NCI-H774 (cell line): ENCODE data around the gene GLIS1.

Experiments
- DNase-seq: peaks from one replicate; lab custom pipeline; 2025; lab: John Stamatoyannopoulos, UW

GLIS1 gene

DNA sequence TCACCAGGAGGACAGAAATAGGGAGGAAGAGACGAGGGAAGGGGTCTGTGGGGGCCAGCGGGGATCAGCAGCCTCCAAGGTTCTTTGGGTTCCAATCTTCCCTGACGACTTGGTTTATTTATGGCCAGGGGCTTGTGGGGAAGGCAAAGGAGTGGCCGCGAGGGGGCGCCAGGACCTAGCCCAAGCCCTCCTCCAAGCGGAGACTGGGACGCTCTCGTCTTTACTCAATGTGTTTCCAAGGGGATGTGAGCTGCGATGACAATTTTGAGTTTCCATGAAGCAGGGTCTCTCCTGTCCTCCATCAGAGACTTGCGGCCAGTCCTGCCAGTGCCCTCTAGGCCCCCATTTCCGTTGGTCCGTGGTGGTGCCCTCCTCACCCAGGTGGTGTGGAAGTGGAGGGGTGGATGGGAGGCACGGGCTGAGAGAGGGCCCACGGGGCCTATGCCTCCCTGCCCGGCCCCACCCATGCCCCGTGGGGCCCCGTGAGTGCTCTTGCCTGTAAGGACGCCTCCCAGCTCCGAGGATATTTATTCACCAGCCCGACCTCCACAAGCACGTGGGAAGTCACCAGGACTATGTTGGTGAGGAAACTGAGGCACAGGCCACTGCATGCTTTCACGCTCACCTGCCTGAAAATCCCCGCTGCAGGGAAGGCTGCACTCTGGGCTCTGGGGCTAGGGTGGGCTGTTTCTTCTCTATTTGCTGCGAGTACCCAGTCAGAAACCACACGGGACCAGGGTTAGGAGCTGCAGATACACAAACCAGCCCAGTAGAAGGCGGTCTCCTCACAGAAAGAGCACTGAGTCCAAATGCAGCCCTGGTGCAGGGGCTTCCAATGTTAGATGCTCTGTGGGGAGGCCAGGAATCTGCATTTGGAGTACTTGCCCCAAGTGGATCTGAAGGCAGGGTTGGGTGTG is 253.2 kb downstream of the GLIS1 start:
- peak; percentile 73 for DNase-seq

- DNase-seq: no peak
Observed at GRCh38 chr1:53484705-53485477, 254.1 kb downstream of the GLIS1 start.

- DNase-seq: no peak
Observed at GRCh38 chr1:53483656-53484055, 255.3 kb downstream of the GLIS1 start.

GRCh38 chr1:53483170-53483569 is 255.8 kb downstream of the GLIS1 start:
- DNase-seq: no peak

DNA sequence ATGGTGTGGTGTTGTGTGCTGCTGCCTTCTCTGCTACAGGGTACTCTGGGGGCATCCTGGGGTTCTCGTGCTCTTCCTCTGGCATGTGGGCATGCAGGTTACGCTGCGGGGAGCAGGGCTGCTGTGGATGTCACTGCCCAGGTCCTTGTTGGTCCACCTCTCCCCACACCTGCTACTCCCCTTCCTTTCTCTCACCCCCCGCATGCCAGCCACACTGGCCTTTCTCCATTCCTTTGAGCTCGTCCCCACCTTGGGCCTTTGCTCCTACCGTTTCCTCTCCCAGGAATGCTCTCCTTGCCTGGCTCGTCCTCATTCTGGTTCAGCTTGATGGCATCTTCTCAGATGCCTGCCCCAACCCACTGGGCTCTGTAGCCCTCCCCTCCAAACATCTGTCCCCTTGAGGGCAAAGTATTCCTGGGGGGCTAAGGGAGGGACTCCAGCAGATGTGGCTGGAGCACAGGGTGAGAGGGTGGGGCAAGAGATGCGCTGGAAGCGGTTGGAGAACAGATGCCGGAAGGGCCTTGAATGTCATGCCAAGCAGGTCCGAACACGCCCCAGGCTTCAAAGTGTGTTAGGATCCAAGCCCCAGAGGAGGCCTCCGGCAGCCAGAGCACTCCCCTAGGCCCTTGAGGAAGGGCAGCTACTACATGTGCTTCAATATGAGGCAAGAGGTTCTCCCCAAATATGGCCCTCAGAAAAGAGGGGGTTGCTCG is 256.4 kb downstream of the GLIS1 start:
- no peak for DNase-seq

DNA sequence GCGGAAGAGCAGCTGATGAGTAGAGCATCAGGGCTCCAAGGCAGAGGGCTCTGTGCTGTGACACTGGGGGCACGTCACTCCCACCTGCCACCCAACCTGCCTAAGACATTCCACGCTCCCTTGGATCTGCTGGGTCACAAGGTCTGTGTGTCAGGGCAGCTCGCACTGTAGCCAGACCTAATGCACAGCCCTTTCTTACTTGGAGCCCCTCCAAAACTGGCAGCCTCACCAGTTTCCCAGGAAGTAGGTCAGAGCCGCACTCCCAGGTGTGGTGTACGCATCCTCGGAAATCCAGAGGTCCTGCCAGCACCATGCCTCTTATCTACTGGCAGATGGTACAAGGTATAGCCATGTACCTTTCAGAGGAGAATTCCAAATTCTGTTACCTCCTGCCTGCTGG is 257.5 kb downstream of the GLIS1 start:
- no peak for DNase-seq

DNA sequence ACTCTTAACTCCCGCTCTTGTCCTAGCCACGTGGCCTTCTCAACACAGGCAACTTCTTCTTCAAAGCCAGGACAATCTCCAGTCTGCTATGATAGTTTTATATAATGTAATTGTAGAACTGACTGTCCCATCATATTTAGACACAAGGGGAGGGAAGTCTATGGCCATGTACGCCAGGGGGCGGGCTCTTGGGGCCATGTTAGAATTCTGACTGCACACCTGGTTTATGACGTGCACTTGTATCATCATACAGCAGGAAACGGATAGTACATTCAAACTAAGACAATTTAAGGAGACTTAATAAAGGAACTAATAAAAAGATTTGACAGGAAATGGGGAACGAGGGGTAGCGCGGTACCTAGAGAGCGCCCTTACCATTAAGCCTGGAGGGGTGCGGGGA is 258.3 kb downstream of the GLIS1 start:
- DNase-seq: no peak

DNA sequence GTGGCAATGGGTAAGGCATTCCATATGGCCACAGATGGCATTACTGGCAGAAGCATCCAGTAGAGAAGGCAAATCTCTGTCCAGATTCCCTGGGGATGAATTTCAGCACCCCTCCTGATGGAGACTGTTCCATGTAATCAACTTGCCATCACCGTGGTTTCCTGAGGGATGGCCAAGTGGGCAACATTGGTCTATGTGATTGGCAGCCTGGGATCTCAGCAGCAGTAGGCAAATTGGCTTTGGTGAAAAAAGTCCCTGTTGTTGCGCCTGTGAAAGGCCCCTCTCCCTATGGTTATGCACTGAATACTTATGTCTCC is 260.5 kb downstream of the GLIS1 start:
- no peak for DNase-seq

DNA sequence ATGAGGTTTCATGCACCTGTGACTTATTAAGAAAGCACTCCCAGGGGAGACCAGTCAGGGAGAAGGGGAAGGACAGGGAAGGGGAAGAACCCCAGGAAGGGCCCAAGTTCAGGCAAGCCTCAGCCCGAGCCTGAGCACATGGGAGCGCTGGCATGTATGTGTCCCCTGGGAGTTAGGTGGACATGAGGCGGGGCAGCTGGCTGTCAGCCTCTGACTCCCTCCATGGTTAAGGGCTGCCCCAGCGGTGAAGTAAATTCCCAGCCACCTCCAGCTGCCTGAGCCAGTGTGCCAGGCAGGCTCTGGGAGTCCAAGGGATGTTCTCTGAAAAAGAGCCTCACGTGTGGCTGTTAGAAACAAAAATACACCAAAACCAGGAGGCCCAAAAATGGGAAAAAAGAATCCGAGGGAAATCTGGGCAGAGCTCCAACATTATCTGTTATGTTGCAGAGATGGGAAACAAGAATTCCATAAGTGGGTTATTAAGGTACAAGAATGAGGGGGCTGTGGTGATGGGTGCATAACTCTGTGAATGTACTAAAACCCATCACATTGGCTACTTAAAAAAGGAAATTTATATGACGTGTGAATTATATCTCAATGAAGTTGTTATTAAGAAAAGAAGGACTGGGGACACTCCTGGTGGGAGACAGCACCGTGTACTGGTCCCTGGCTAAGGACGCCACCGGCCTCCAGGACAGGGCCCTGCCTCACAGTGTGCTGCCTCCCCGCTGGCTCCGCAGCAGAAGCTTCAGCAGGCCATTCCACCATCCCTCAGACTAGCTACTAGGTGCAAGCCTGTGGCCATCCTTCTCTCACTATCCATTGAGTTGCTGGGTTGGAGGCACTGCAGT is 261.1 kb downstream of the GLIS1 start:
- no peak for DNase-seq

GRCh38 chr1:53476579-53476978 is 262.4 kb downstream of the GLIS1 start:
- DNase-seq: no peak

DNA sequence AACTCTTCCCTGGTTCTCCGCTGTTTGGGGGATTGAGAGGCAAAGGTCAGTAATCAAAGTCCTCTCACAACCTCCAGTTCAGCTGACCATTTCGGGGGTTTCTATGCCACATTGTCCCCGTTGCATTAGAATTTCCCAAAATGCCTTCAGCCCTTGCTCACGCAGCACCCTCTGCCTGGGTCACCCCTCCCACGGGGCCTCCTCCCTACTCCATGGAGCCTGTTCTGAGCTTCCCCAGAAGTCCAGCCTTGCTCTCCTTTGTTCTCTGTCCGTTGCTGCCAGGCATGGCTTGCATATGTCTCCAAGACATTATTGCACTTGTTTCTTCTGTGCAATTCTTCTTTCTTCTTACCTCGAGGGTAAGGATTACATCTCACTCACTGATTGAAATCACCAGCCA is 263.3 kb downstream of the GLIS1 start:
- no peak for DNase-seq

DNA sequence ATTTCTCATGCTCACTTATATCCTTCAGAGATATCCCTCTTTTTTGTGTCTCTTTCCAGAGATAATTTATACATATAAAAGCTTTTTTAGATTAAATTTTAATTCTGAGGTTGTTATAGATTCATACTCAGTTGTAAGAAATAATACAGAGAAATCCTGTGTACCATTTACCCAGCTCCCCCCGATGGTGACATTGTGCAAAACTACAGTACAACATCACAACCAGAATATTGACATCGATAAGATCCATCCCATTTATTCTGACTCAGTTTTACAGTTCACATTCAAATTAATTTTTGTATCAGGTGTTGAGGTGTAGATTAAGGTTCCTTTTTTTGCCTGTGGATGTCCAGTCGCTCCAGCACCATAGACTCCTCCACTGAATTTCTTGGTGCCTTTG is 265.5 kb downstream of the GLIS1 start:
- no peak for DNase-seq

DNA sequence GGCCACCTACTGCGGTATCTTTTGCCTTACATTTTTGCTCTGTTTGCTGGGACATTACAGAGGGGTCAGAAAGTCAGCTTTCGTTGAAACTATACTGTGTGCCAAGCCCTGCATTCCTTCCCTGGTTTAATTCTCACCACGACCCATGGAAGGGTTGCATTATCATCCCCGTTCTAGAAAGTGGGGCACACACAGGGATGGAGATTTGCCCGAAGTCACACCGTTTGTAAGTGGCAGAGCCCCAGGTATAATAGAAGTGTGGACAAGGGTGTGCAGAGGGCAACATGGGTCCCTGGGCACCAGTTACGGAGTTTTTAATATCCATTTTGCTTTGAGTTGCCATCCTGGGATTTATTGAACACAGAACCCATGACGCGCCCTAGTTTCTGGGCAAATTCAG is 268.0 kb downstream of the GLIS1 start:
- DNase-seq: no peak

DNA sequence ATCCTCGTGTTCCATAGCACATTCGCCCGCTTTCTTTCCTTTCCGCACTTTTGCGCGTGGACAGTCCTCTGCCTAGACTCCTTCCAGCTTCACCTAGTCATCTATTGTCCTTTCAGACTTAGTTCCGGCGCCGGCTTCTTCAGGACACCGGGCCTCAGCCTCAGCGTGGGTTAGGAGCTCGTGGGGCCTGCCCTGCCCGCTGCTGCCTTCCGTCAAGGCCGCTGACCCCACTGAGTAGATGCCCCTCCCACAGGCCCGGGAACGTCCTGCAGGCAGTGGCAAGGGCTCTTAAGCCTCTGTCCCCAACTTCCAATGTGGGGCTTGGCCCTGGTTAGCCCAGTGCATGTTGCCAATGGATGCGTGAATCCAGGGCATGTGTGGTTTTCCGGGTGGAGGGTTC is 268.4 kb downstream of the GLIS1 start:
- DNase-seq: no peak

DNA sequence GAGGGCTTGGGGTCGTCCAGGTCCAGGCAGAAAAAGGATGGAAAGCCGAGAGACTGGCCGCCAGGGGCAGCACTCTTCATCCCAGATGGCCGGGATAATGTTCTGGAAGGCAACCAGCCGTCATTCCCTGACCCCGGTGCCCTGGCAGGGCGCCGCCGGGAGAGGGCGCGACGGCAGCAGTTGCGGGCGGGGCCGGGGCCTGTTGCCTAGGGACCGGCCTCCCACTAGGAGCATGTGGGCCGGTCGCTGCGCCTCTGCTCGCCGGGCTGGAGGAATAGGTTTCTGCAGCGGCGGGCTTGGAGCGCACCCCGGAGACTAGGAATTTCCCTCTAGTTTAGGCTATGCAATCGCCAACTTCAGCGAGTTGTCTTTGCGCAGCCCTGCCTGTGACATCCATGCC is 268.8 kb downstream of the GLIS1 start:
- DNase-seq: peak; percentile 51

DNA sequence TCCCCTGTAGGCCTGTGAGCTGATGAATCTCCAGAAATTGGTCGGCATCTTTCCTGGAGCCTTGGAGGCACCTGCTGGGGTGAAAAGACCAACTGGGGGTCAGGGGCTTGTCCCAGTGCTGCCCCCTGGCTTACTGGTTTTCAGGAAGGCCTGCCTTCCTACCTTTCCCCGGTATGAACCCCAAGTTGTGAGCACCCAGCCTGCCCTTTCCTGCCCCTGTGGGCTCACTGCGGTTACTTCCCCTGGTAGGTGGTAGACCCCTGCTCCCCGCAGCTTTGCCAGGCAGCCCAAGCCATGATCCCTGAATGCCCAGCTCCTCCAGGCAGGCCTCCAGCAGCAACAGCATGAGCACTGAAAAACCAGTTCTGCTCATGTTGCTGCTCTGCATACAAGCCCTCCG is 269.6 kb downstream of the GLIS1 start:
- DNase-seq: no peak

DNA sequence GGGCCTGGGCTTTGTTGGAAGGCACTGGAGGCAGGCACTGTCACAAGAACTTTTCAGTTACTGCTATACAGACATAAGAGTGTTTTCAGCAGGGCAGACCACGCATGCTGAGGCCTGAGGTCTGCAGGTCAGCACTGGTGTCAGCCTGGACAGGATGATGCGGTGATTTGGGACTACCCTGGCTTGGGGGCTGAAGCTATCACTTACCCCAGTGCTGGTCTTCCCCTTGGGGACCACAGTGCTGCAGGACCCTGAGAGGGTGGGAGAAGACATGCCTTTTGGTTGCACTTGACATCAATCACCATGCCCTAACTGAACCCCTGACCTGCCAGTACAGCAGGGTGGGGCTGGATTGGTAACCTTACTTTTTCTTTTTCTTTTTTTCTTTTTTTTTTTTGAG is 270.6 kb downstream of the GLIS1 start:
- DNase-seq: no peak

GRCh38 chr1:53467391-53467790 is 271.6 kb downstream of the GLIS1 start:
- DNase-seq: no peak

GRCh38 chr1:53465023-53465957 is 273.7 kb downstream of the GLIS1 start:
- DNase-seq: no peak

DNA sequence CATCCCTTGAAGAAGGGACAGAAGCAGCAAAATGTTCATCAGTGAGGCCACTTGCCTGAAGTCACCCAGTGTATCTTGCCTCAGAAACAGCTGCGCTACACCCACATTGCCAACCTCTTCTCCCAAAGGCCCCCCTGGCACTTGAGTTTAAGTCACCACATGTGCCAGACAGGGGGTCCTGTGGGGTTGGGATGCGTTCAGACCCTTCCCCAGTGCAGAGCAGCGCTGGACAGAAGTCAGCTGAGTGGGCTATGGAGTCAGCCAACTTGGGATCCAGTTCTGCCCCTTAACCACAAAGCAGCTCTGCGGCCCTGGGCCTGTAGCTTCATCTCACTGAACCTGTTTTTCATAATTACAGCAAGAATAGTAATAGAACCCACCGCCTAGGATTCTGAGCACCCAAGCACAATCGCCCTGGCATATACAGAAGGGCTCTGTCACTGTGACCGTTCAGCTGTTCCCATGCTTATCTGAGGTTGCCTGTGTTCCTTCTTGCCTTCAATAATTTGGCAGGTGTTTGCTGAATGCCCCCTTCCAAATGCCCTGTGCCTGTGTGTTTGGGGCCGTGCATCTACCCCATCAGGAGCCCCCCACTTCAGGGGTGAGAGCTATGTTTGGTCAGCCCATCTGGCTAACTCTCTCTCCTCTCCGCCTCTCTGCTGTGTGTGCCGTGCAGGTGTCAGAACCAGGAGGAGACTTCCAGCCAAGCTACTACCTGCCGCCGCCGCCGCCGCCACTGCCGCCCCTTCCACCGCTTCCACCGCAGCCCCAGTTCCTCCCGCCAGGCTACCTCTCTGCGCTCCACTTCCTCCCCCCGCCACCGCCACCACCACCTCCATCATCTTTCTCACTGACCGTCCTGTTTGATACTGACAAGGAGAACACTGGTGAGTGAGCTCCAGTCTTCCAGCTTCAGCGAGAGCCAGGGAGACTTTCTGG is 274.7 kb downstream of the GLIS1 start:
- DNase-seq: no peak
